Neuronal stem cell (in vitro differentiated cells): Measurements from ENCODE around the gene GSG1L2.

Experiments used
- DNase-seq: peaks from one replicate; pipeline ENCODE4 v3.0.0-alpha.2; 2013; ENCODE audit warnings: low spot score
- H2AFZ ChIP-seq: one replicate; pipeline ENCODE4 v1.6.1; 2013; ENCODE audit warnings: mild to moderate bottlenecking, low read length, inconsistent platforms
- H2AK5ac ChIP-seq: 2 replicates; pipeline ENCODE4 v1.6.1; 2013; ENCODE audit warnings: low read depth, mild to moderate bottlenecking, inconsistent platforms, low read length, moderate library complexity, mixed read lengths
- H2BK120ac ChIP-seq: 2 replicates; pipeline ENCODE4 v1.6.1; 2013; ENCODE audit warnings: low read depth, mild to moderate bottlenecking, inconsistent platforms, low read length, moderate library complexity, mixed read lengths
- H2BK12ac ChIP-seq: one replicate; pipeline ENCODE4 v1.6.1; 2013; ENCODE audit warnings: low read length, inconsistent platforms
- H2BK15ac ChIP-seq: 2 replicates; pipeline ENCODE4 v1.6.1; 2013; ENCODE audit warnings: mild to moderate bottlenecking, low read length, inconsistent platforms, mixed read lengths
- H2BK5ac ChIP-seq: one replicate; pipeline ENCODE4 v1.6.1; 2013; ENCODE audit warnings: inconsistent platforms, mild to moderate bottlenecking, low read length, moderate library complexity
- H3K14ac ChIP-seq: one replicate; pipeline ENCODE4 v1.6.1; 2013; ENCODE audit warnings: low read length, inconsistent platforms
- H3K18ac ChIP-seq: 2 replicates; pipeline ENCODE4 v1.6.1; 2013; ENCODE audit warnings: low read length, inconsistent platforms
- H3K23ac ChIP-seq: 2 replicates; pipeline ENCODE4 v1.6.1; 2013; ENCODE audit warnings: low read depth, mild to moderate bottlenecking, mixed read lengths, low read length, inconsistent platforms; ENCODE audit not compliant: poor library complexity
- H3K27ac ChIP-seq: replicated peaks from 3 replicates; pipeline ENCODE4 v1.5.1; 2013; ENCODE audit warnings: low read length, inconsistent platforms
- H3K27me3 ChIP-seq, 3 experiments: 2 replicates each; pipeline ENCODE4 v1.6.1; 2013; ENCODE audit warnings: low read length in 3 of 3, mild to moderate bottlenecking in 2 of 3, inconsistent platforms in 1 of 3, low read depth in 1 of 3, mixed read lengths in 1 of 3, moderate library complexity in 1 of 3; ENCODE audit not compliant: control insufficient read depth in 3 of 3, insufficient read depth in 3 of 3
- H3K36me3 ChIP-seq, 2 donors: replicated peaks in 1 of 2; 2 replicates each; pipeline ENCODE4 v1.6.1; 2013; ENCODE audit warnings: low read length in 2 of 2; ENCODE audit not compliant: control insufficient read depth in 2 of 2, insufficient read depth in 2 of 2
- H3K4ac ChIP-seq: 2 replicates; pipeline ENCODE4 v1.6.1; 2013; ENCODE audit warnings: inconsistent platforms, mild to moderate bottlenecking, low read length, moderate library complexity
- H3K4me1 ChIP-seq, 2 donors: 1 replicate in 1 of 2; 2 replicates in 1 of 2; pipeline ENCODE4 v1.6.1; 2013; ENCODE audit warnings: low read length in 2 of 2, low read depth in 1 of 2; ENCODE audit not compliant: control insufficient read depth in 2 of 2, insufficient read depth in 1 of 2
- H3K4me2 ChIP-seq: one replicate; pipeline ENCODE4 v1.6.1; 2013; ENCODE audit warnings: mild to moderate bottlenecking, low read length, inconsistent platforms; ENCODE audit not compliant: insufficient read depth, poor library complexity, severe bottlenecking
- H3K4me3 ChIP-seq, 2 donors: 2 replicates each; pipeline ENCODE4 v1.5.1; 2013; ENCODE audit warnings: low read length in 2 of 2, mild to moderate bottlenecking in 2 of 2, inconsistent platforms in 1 of 2, moderate library complexity in 1 of 2
- H3K79me1 ChIP-seq: one replicate; pipeline ENCODE4 v1.6.1; 2013; ENCODE audit warnings: low read depth, mild to moderate bottlenecking, inconsistent platforms, low read length, moderate library complexity
- H3K9ac ChIP-seq: one replicate; pipeline ENCODE4 v1.6.1; 2013; ENCODE audit warnings: mild to moderate bottlenecking, low read depth, low read length, inconsistent platforms; ENCODE audit not compliant: poor library complexity
- H3K9me3 ChIP-seq, 2 donors: replicated peaks in 1 of 2; 2 replicates each; pipeline versions ENCODE3 to v1.6.1; 2013; ENCODE audit warnings: low read length in 2 of 2, mild to moderate bottlenecking in 2 of 2, inconsistent platforms in 1 of 2, low read depth in 1 of 2, mixed read lengths in 1 of 2, moderate library complexity in 1 of 2; ENCODE audit not compliant: control insufficient read depth in 2 of 2, insufficient read depth in 1 of 2
- H4K8ac ChIP-seq: one replicate; pipeline ENCODE4 v1.6.1; 2013; ENCODE audit warnings: low read depth, mild to moderate bottlenecking, inconsistent platforms, low read length, moderate library complexity
- H4K91ac ChIP-seq: one replicate; pipeline ENCODE4 v1.6.1; 2013; ENCODE audit warnings: low read length, low read depth, mild to moderate bottlenecking, inconsistent platforms; ENCODE audit not compliant: poor library complexity
- WGBS, 2 donors: extraction: QIAGEN DNeasy Blood & Tissue Kit; methylation state at CpG; one replicate each; pipeline ENCODE4 v1.1.7; 2013; ENCODE audit warnings: missing lambda C conversion rate in 2 of 2, mixed read lengths in 1 of 2; ENCODE audit not compliant: insufficient read length in 2 of 2, insufficient replicate concordance in 1 of 2; ENCODE audit errors: extremely low coverage in 2 of 2; 5-methylcytosine and 5-hydroxymethylcytosine counted together

GSG1L2 gene

GRCh38 chr17:9854255-9854654 is 32.4 kb upstream of the GSG1L2 start:
- no peak overlapping the region for H2AFZ ChIP-seq
- H2BK120ac ChIP-seq = no peak overlapping the region
- no peaks in the 10 kb centered on the region for H3K79me1 ChIP-seq
- H3K27me3 ChIP-seq = no peaks in the 10 kb centered on the region
- peaks cover 0 to 4% of the 10 kb centered on the region in 2 donors for H3K9me3 ChIP-seq
- no peak overlapping the region for H4K8ac ChIP-seq
- no peak overlapping the region for H2BK5ac ChIP-seq
- WGBS, 2 donors = no CpG with 5 or more reads among the region's 5 CpGs
- no peak overlapping the region for H2BK12ac ChIP-seq
- H4K91ac ChIP-seq = no peak overlapping the region
- H3K4me1 ChIP-seq = no peaks in the 10 kb centered on the region
- H3K36me3 ChIP-seq = no peaks in the 10 kb centered on the region
- no peak overlapping the region for H3K4me2 ChIP-seq
- H3K27ac ChIP-seq = no peak overlapping the region
- no peak overlapping the region for H2AK5ac ChIP-seq
- no peak overlapping the region for H3K14ac ChIP-seq
- H3K9ac ChIP-seq = no peak overlapping the region
- H3K23ac ChIP-seq = no peak overlapping the region
- H3K4me3 ChIP-seq = no peak overlapping the region
- no peak overlapping the region for H3K4ac ChIP-seq
- no peak overlapping the region for H3K18ac ChIP-seq
- H2BK15ac ChIP-seq = no peak overlapping the region
- no peak for DNase-seq

- Histone ChIP-seq H3K27me3 (no peaks in the 10 kb centered on the region), H2AK5ac (no peak overlapping the region), H2BK5ac (no peak overlapping the region), H3K9ac (no peak overlapping the region), H2AFZ (no peak overlapping the region), H3K36me3 (no peaks in the 10 kb centered on the region), H3K27ac (no peak overlapping the region), H3K4me2 (no peak overlapping the region), H4K91ac (no peak overlapping the region), H4K8ac (no peak overlapping the region), H3K4me3 (no peak overlapping the region), H3K18ac (no peak overlapping the region), H2BK12ac (no peak overlapping the region), H2BK15ac (no peak overlapping the region), H3K79me1 (no peaks in the 10 kb centered on the region), H3K23ac (no peak overlapping the region), H3K9me3 (no peaks in the 10 kb centered on the region), H2BK120ac (no peak overlapping the region), H3K14ac (no peak overlapping the region), H3K4ac (no peak overlapping the region), H3K4me1 (no peaks in the 10 kb centered on the region)
- WGBS, 2 donors = no CpG with 5 or more reads among the region's 5 CpGs
- no peak for DNase-seq
Measured at GRCh38 chr17:9850151-9850550, 28.3 kb upstream of the GSG1L2 start.

- Histone ChIP-seq H3K27ac (no peak overlapping the region), H3K4ac (no peak overlapping the region), H3K9me3 (no peaks in the 10 kb centered on the region), H3K4me1 (no peaks in the 10 kb centered on the region), H2BK5ac (no peak overlapping the region), H3K4me3 (no peak overlapping the region), H3K36me3 (no peaks in the 10 kb centered on the region), H2BK120ac (no peak overlapping the region), H2AFZ (no peak overlapping the region), H3K18ac (no peak overlapping the region), H3K79me1 (no peaks in the 10 kb centered on the region), H3K23ac (no peak overlapping the region), H3K27me3 (no peaks in the 10 kb centered on the region), H2BK15ac (no peak overlapping the region), H2BK12ac (no peak overlapping the region), H4K91ac (no peak overlapping the region), H3K14ac (no peak overlapping the region), H4K8ac (no peak overlapping the region), H2AK5ac (no peak overlapping the region), H3K4me2 (no peak overlapping the region), H3K9ac (no peak overlapping the region)
- DNase-seq = no peak
- no CpG with 5 or more reads among the region's 4 CpGs for WGBS, 2 donors
Measured at GRCh38 chr17:9845306-9845705, 23.4 kb upstream of the GSG1L2 start.

GRCh38 chr17:9844153-9844552 is 22.3 kb upstream of the GSG1L2 start:
- Histone ChIP-seq H3K79me1 (no peaks in the 10 kb centered on the region), H3K9me3 (no peaks in the 10 kb centered on the region), H3K18ac (peak overlapping the region; percentile 44), H2AFZ (no peak overlapping the region), H3K4me3 (no peak overlapping the region), H3K36me3 (no peaks in the 10 kb centered on the region), H3K23ac (no peak overlapping the region), H3K4me1 (no peaks in the 10 kb centered on the region), H3K4me2 (no peak overlapping the region), H4K8ac (no peak overlapping the region), H3K9ac (no peak overlapping the region), H3K14ac (peak overlapping the region; percentile 65), H2BK12ac (no peak overlapping the region), H4K91ac (no peak overlapping the region), H2BK120ac (no peak overlapping the region), H2BK5ac (no peak overlapping the region), H3K4ac (no peak overlapping the region), H3K27ac (no peak overlapping the region), H3K27me3 (no peaks in the 10 kb centered on the region), H2AK5ac (no peak overlapping the region), H2BK15ac (no peak overlapping the region)
- DNase-seq = no peak
- no CpG with 5 or more reads among the region's 8 CpGs for WGBS, 2 donors
